Esophagus squamous epithelium (tissue), 5 donors: Measurements from ENCODE around the gene MRAP2. TPM values are rescaled to one million over a fixed set of nuclear protein-coding genes. Genes with fewer than 3 reads are reported as not detected.
A peak's percentile ranks its signal among the peaks of the same experiment; 100 is the strongest.

Experiments
- DNase-seq: peaks from one replicate; lab custom pipeline; 2025; lab: John Stamatoyannopoulos, UW
- H3K27ac ChIP-seq, 4 donors: fragments of 200-600 bp; sonication (generic); one replicate each; pipeline ENCODE4 v1.5.1; 2016 to 2019; ENCODE audit warnings: mild to moderate bottlenecking in 1 of 4
- H3K27me3 ChIP-seq, 4 donors: fragments of 200-600 bp; sonication (generic); 1 replicate in 3 of 4; 2 replicates in 1 of 4; pipeline versions ENCODE4 v1.5.1 to v1.6.0; 2017 to 2021; ENCODE audit warnings: antibody characterized with exemption in 1 of 4
- H3K36me3 ChIP-seq, 3 donors: fragments of 200-600 bp; sonication (generic); one replicate each; pipeline ENCODE4 v1.5.1; 2016 to 2019
- H3K4me1 ChIP-seq, 3 donors: fragments of 200-600 bp; sonication (generic); one replicate each; pipeline ENCODE4 v1.5.1; 2017 to 2019
- H3K4me3 ChIP-seq, 4 donors: fragments of 200-600 bp; sonication (generic); 1 replicate in 3 of 4; 2 replicates in 1 of 4; pipeline ENCODE4 v1.5.1; 2016 to 2019; ENCODE audit warnings: mild to moderate bottlenecking in 2 of 4, moderate library complexity in 1 of 4
- H3K9me3 ChIP-seq, 3 donors: fragments of 200-600 bp; sonication (generic); one replicate each; pipeline ENCODE4 v1.5.1; 2016 to 2019
- CTCF ChIP-seq, 6 experiments: fragments of 450-650 bp in 4 of 6; fragments of 200-600 bp in 2 of 6; sonication (generic) in 2 of 6; IDR thresholded peaks; one replicate each; pipeline ENCODE4 v1.5.1; 2016 to 2019; ENCODE audit warnings: antibody characterized with exemption in 6 of 6, mild to moderate bottlenecking in 4 of 6, moderate library complexity in 4 of 6
- POLR2A ChIP-seq, 4 donors: fragments of 450-650 bp; IDR thresholded peaks; one replicate each; pipeline ENCODE4 v1.6.1; 2017; ENCODE audit warnings: antibody characterized with exemption in 4 of 4, mild to moderate bottlenecking in 4 of 4, moderate library complexity in 3 of 4
- WGBS, 2 donors: methylation state at CpG; one replicate each; pipeline ENCODE4 v1.1.5; 2018; 5-methylcytosine and 5-hydroxymethylcytosine counted together
- intact Hi-C: fragments of 100-400 bp; cut with DNase I; formaldehyde crosslinking; loops from one replicate; pipeline ENCODE4 v1.15.0; 2022
- total RNA-seq, 4 donors: library from RNA; depleted of rRNA; stranded (reverse); fragments of >200 nt; gene quantifications; one replicate each; pipeline ENCODE4 v1.1.0, GENCODE V29; 2016
- donor health status: DM: yes; HTN: yes; CAD: no.

The MRAP2 gene
- total RNA-seq, 4 donors from 2014 or later: 0.70 to 5.4 (median 1.4) TPM

- intact Hi-C loops: no loop called here
- no peak overlapping the region for H3K27ac ChIP-seq
- no peaks in the 10 kb centered on the region for H3K36me3 ChIP-seq
- H3K9me3 ChIP-seq: no peaks in the 10 kb centered on the region
- 90 to 95% methylated on average over 1 of the region's 1 CpG for WGBS, 2 donors
- H3K4me1 ChIP-seq: no peaks in the 10 kb centered on the region
- TF ChIP-seq CTCF (IDR thresholded peaks at IDR 0.05): no peak
- no peak for DNase-seq
- no peak overlapping the region for H3K4me3 ChIP-seq
- H3K27me3 ChIP-seq: no peaks in the 10 kb centered on the region
Measured at GRCh38 chr6:84018453-84019061, 15.0 kb upstream of the MRAP2 start.

- DNase-seq: no peak
- Histone ChIP-seq H3K4me1 (no peaks in the 10 kb centered on the region), H3K27ac (no peak overlapping the region), H3K9me3 (no peaks in the 10 kb centered on the region), H3K4me3 (no peak overlapping the region), H3K27me3 (no peaks in the 10 kb centered on the region), H3K36me3 (no peaks in the 10 kb centered on the region)
- no peak for TF ChIP-seq CTCF (IDR thresholded peaks at IDR 0.05)
- TF ChIP-seq POLR2A (IDR thresholded peaks at IDR 0.05): no peak
- 62 to 71% methylated on average over 4 to 9 of the region's 28 CpGs for WGBS, 2 donors
- intact Hi-C loops: no loop called here
Measured at GRCh38 chr6:84019141-84019841, 14.3 kb upstream of the MRAP2 start.

- Histone ChIP-seq H3K27me3 (no peaks in the 10 kb centered on the region), H3K4me3 (no peak overlapping the region), H3K4me1 (no peaks in the 10 kb centered on the region), H3K27ac (no peak overlapping the region), H3K36me3 (no peaks in the 10 kb centered on the region), H3K9me3 (no peaks in the 10 kb centered on the region)
- intact Hi-C loops: no loop called here
- no peak for DNase-seq
- 59 to 70% methylated on average over 6 of the region's 6 CpGs for WGBS, 2 donors
- TF ChIP-seq CTCF (IDR thresholded peaks at IDR 0.05) (no peak), POLR2A (IDR thresholded peaks at IDR 0.05) (no peak)
Measured at GRCh38 chr6:84019842-84020211, 13.7 kb upstream of the MRAP2 start.

- Histone ChIP-seq H3K27ac (no peak overlapping the region), H3K36me3 (no peaks in the 10 kb centered on the region), H3K27me3 (no peaks in the 10 kb centered on the region), H3K9me3 (no peaks in the 10 kb centered on the region), H3K4me1 (peaks cover 0 to 4% (median 0%) of the 10 kb centered on the region in 3 donors), H3K4me3 (no peak overlapping the region)
- WGBS, 2 donors: 86 to 89% methylated on average over 2 of the region's 2 CpGs
- TF ChIP-seq POLR2A (IDR thresholded peaks at IDR 0.05): no peak
- no peak for TF ChIP-seq CTCF (IDR thresholded peaks at IDR 0.05)
- no peak for DNase-seq
- intact Hi-C loops: no loop called here
Measured at GRCh38 chr6:84021625-84022024, 11.9 kb upstream of the MRAP2 start.

- TF ChIP-seq CTCF (IDR thresholded peaks at IDR 0.05): no peak
- no peaks in the 10 kb centered on the region for H3K36me3 ChIP-seq
- no peak overlapping the region for H3K27ac ChIP-seq
- no peak for DNase-seq
- no peaks in the 10 kb centered on the region for H3K27me3 ChIP-seq
- peak overlapping the region in 1 of 4 donors; percentile 11 for H3K4me3 ChIP-seq
- intact Hi-C loops: no loop called here
- H3K4me1 ChIP-seq: peaks cover 0 to 26% (median 12%) of the 10 kb centered on the region in 3 donors
- no peaks in the 10 kb centered on the region for H3K9me3 ChIP-seq
- WGBS, 2 donors: 40 to 41% methylated on average over 5 of the region's 5 CpGs
Measured at GRCh38 chr6:84026721-84027164, 6.8 kb upstream of the MRAP2 start.
